ENCODE results near the gene TRAF4.

- TF ChIP-seq CTCF (IDR thresholded peaks at IDR 0.05; ENCODE audit: low read depth, low read length, missing input control) (no peak), TAF1 (conservative IDR thresholded peaks at IDR 0.05) (no peak), MAX (IDR thresholded peaks at IDR 0.05) (no peak)
These were observed 20.5 kb upstream of the TRAF4 start for GRCh38 chr17:28723159-28723835.
